GM12891 (cell line): ENCODE measurements around the gene CSMD2.

Source experiments
- DNase-seq: peaks from one replicate; pipeline ENCODE4 v3.0.0; 2011; ENCODE audit warnings: low spot score; ENCODE audit not compliant: insufficient read length
- FAIRE-seq: peaks from 2 replicates; lab custom pipeline; 2011; peaks lifted over from hg19 to GRCh38; lab: Jason Lieb, UNC
- PAX5 ChIP-seq: IDR thresholded peaks from 2 replicates; pipeline ENCODE4 v1.6.1; 2011; ENCODE audit warnings: low read length, moderate library complexity, mild to moderate bottlenecking; ENCODE audit not compliant: insufficient read depth, severe bottlenecking
- POLR2A ChIP-seq: IDR thresholded peaks from 2 replicates; pipeline ENCODE4 v1.6.1; 2011; ENCODE audit warnings: low read depth, low read length, control low read depth
- POLR2AphosphoS5 ChIP-seq: IDR thresholded peaks from 2 replicates; pipeline ENCODE4 v1.6.1; 2011; ENCODE audit warnings: low read depth, low read length, control low read depth
- POU2F2 ChIP-seq: IDR thresholded peaks from 2 replicates; pipeline ENCODE4 v1.6.1; 2011; ENCODE audit warnings: low read depth, mild to moderate bottlenecking, control low read depth, low read length, moderate library complexity
- SPI1 ChIP-seq: IDR thresholded peaks from 2 replicates; pipeline ENCODE4 v1.6.1; 2011; ENCODE audit warnings: low read depth, low read length, control low read depth
- TAF1 ChIP-seq: IDR thresholded peaks from 2 replicates; pipeline ENCODE4 v1.6.1; 2011; ENCODE audit warnings: low read depth, low read length, control low read depth

Gene CSMD2

DNA sequence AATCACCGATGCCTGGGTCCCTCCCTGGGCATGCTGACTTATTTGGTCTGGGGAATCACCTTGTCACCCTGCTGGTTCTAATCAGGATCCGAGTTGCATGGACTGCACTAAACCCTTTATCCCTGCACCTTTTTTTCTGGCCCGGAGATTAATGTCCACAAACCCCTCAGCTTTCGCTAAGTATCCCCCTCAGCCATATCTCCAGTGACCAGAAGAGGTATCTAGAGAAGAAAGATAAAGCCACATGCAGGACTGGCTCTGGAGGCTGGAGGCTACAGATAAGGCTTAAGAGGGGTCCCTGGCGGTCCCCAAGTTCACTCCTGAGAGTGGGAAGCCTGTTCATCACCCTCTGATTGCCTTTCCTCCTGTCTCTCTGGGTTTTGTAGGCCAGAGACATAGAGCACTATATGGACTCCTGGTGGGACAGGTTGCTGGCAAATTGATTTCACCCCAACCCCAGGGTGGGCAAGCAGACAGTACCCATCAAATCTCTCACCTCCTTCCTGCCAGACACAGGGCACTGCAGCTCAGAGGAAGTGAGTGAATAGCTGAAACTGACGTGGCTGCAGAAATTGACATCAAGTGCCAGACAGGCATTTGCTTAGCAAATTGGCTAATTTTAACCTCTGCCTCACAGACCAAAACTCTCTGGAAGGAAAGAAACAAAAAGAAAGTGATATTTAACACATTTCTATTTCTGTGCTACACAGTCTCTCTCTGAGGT lies 262.4 kb downstream of the CSMD2 start:
- no peak for FAIRE-seq
- no peak for TF ChIP-seq POLR2AphosphoS5
- no peak for TF ChIP-seq POLR2A
- no peak for TF ChIP-seq SPI1
- no peak for DNase-seq

DNA sequence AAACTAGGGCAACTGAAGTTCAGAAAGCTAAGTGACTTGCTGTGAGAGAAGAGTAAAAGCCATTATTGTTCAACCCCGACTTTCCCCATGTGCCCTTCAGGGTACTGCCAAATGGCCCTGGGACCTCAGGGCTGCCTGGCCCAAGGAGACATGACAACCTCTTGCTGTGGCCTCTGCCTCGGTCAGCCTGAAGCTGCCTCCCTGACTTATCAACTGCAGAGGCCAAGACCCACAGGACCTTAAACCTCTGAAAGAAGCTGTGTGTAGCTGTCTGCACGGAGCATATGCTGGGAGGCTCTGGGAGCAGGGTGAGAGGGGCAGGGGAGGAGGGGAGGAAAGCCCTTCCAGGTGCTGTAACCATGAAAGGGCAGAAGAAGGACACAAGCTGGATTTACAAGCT lies 265.3 kb downstream of the CSMD2 start:
- TF ChIP-seq POU2F2 (no peak), PAX5 (no peak), SPI1 (no peak), TAF1 (no peak), POLR2AphosphoS5 (no peak), POLR2A (no peak)
- FAIRE-seq (no peak), DNase-seq (no peak)

DNA sequence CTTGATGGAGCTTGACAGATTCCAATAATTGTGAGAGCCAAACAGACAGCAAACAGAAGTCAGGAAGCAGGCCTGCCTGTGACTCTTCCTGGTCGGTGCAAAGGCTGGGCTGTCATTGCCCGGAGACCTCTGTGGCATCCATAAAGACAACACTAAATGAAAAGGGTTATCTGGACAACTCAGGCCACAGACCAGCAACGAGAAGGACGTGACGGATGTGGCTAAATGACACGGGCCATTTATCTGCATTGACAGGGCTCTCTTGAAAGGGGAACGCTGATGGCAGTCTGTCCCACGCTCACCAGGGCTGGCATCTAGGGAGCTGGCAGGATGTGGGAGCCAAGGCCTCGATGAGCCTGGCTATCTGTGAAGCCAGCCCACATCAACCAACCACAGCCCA lies 266.1 kb downstream of the CSMD2 start:
- TF ChIP-seq POLR2A (no peak), SPI1 (no peak), POU2F2 (no peak)
- DNase-seq: no peak
- FAIRE-seq: no peak

DNA sequence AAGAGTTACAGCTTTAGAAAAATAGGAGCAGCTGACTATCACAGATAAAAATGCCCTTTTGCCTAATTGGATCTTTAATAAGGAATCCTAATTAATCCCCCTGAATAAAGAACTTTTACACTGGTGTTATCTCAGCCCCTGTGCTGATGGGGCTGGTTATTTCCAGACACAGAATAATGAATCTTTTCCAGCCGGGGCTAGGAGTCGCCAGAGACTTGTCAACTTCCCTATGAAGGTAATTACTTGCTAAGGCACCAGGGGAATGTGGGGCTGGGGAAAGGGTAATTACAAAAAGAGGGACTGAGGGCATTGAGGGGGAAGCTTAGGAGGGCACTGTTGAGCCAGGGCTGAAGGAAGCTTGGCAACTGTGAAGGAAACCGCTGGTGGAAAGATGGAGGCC lies 266.6 kb downstream of the CSMD2 start:
- no peak for TF ChIP-seq SPI1
- no peak for TF ChIP-seq PAX5
- no peak for TF ChIP-seq TAF1
- no peak for TF ChIP-seq POLR2AphosphoS5
- no peak for TF ChIP-seq POU2F2
- no peak for TF ChIP-seq POLR2A
- DNase-seq: no peak
- FAIRE-seq: no peak

DNA sequence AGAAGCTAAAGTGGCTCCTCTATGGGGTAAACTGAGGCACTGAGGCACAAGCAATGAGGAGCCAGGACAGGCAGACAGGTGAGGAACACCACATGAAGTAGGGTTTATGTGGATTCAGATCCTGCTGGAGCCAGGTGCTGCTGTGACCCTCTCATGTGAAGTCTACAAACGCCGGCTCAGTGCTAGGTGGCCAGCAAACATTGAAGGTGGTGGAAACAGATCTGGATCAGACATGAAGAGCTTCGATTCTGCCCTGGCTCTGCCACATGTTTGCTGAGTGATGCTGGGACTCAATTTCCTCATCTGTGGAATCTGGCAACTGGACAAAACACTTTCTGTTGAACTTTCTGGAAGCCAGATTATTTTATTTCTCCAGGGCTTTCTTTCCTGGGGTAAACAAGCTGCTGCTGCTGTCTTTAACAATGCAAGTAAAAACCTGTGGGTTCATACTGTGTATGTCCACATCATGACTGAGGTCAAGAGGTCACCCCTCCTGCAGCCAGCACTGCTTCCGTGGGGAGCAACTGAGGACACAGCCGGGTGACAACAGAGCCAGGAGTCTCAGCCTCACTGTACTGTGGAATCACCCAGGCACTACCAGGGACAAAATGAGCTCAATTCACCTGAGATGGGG lies 267.8 kb downstream of the CSMD2 start:
- TF ChIP-seq TAF1 (no peak), PAX5 (no peak), SPI1 (no peak), POLR2AphosphoS5 (no peak), POLR2A (no peak), POU2F2 (no peak)
- FAIRE-seq (no peak), DNase-seq (no peak)

DNA sequence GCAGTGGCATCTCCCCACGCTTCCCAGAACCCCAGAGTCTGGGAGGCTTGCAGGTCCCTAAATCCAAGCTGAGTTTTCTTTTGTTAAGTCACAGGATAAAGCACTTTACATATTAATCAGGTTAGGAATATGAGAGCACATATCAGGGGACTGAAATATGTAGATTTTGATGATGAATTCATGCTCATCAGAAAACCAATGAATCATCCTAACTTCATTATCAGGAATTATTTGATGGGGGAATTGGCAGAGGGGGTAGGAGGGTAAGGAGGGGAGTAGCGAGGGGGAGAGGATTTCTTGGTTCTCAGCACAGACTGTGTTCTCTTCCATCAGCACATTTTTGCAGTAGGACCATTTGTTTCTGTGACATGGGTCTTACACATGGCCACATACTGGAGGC lies 269.1 kb downstream of the CSMD2 start:
- TF ChIP-seq PAX5: no peak
- no peak for TF ChIP-seq SPI1
- no peak for TF ChIP-seq POLR2A
- no peak for TF ChIP-seq POU2F2
- no peak for TF ChIP-seq POLR2AphosphoS5
- no peak for TF ChIP-seq TAF1
- FAIRE-seq (no peak), DNase-seq (no peak)

DNA sequence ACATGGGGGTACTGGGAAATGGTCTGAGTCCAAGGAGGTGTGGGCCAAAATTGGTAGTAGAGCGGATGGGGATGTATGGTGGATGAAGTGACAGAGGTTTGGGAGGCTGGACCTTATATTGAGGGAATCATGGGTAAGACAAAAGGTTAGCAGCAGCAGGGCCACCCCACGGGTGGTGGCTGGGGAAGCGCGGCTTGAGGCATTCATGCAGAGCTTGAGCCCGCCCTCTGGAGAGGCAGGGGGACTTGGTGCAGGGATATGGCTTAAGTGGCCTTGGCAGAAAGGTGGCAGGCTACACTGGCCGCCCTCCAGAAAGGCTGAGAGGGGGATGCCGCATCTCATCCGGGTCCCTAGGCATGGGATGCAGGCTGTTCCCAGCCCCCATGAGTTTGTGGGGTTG lies 269.6 kb downstream of the CSMD2 start:
- DNase-seq: no peak
- TF ChIP-seq TAF1 (no peak), PAX5 (no peak), POLR2A (no peak), POLR2AphosphoS5 (no peak), POU2F2 (no peak), SPI1 (no peak)
- FAIRE-seq: no peak

DNA sequence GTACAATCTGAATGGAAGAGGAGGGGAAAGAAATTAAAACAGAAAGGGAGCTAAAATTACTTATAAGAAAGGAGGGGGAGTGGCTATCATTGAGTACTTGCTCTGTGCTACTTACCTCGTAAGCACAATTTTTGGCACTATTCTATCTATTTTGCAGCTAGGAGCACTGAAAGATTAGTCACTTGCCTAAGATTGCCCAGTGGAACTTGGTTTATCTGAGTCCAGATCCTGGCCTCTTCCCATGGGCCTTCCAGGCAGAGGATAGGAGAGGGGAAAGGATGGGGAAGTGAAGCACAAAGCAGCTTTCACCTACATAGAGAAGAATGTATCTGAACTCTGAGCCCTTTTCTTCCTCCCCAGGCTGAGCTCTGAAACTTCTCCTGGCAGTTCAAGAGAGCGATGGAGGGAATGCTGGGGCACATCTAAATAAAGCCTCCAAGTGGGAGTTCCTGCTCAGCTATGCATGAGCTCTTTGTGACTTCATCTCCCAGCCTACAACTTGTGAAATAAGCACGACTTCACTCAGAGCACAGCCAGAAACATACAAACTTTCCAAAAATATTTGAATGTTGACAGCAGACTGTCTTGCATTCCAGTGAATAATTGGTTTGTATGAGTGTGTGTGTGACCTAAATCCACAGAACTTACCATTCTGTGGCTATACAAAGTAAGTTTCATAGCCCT lies 271.7 kb downstream of the CSMD2 start:
- DNase-seq (no peak), FAIRE-seq (no peak)

DNA sequence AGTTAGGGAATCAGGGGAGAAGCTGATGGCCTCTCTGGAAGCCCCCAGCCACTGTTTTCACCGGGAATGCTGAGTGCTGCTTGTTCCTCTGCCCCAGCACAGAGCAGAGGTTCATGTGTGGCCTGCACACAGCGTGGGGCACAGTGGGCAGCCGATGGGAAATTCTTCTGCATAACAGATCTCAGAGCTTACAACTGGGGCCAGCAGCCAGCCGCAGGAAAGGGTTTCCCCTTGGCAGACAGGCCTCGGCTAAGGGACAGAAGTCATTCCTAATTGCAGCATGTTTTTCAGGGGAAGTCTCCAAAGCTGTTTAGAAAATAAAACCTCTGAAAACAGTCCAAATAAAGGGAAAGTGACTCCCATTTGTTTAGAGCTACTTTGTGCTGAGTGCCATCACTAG lies 278.5 kb downstream of the CSMD2 start:
- TF ChIP-seq PAX5 (no peak), POLR2AphosphoS5 (no peak), SPI1 (no peak), TAF1 (no peak), POLR2A (no peak), POU2F2 (no peak)
- DNase-seq (no peak), FAIRE-seq (no peak)

More for the DNA sequence above, 271.7 kb downstream of the CSMD2 start:
- TF ChIP-seq PAX5 (no peak), TAF1 (no peak), POLR2AphosphoS5 (no peak), SPI1 (no peak), POU2F2 (no peak), POLR2A (no peak)
